ENCODE data around the gene KIAA1191.

Gene KIAA1191

GRCh38 chr5:176388444-176389134 is 27.0 kb upstream of the KIAA1191 start, which contains the start of the genes HIGD2A and NOP16:
HIGD2A (plus strand) TSS chr5:176388751; CDS start chr5:176388820, 69 bp downstream.
NOP16 (minus strand) TSS chr5:176388598; CDS start chr5:176388539, 59 bp downstream.
- DNase-seq = peak; percentile 100

- DNase-seq = no peak
These were observed 26.5 kb upstream of the KIAA1191 start for GRCh38 chr5:176388003-176388443.

- DNase-seq = no peak
These were observed 25.9 kb upstream of the KIAA1191 start for GRCh38 chr5:176387384-176387925.

GRCh38 chr5:176386491-176386890 is 24.9 kb upstream of the KIAA1191 start:
- DNase-seq = no peak

GRCh38 chr5:176384991-176385390 is 23.4 kb upstream of the KIAA1191 start:
- no peak for DNase-seq

GRCh38 chr5:176384366-176384930 is 22.9 kb upstream of the KIAA1191 start:
- DNase-seq = no peak

GRCh38 chr5:176383961-176384360 is 22.4 kb upstream of the KIAA1191 start:
- no peak for DNase-seq

GRCh38 chr5:176383248-176383905 is 21.8 kb upstream of the KIAA1191 start:
- no peak for DNase-seq

- no peak for DNase-seq
These were observed 21.2 kb upstream of the KIAA1191 start for GRCh38 chr5:176382721-176383120.

GRCh38 chr5:176381979-176382378 is 20.4 kb upstream of the KIAA1191 start:
- DNase-seq = no peak

- DNase-seq = no peak
These were observed 19.9 kb upstream of the KIAA1191 start for GRCh38 chr5:176381423-176381822.

GRCh38 chr5:176379881-176380280 is 18.3 kb upstream of the KIAA1191 start:
- no peak for DNase-seq

- no peak for DNase-seq
These were observed 11.7 kb upstream of the KIAA1191 start for GRCh38 chr5:176373100-176373818.

- DNase-seq = no peak
These were observed 10.3 kb upstream of the KIAA1191 start for GRCh38 chr5:176371621-176372539.

GRCh38 chr5:176369934-176370711 is 8.6 kb upstream of the KIAA1191 start:
- no peak for DNase-seq

GRCh38 chr5:176368726-176369125 is 7.2 kb upstream of the KIAA1191 start:
- no peak for DNase-seq

- no peak for DNase-seq
These were observed 4.8 kb upstream of the KIAA1191 start for GRCh38 chr5:176366232-176366894.

GRCh38 chr5:176365351-176366231 is 4.0 kb upstream of the KIAA1191 start, which contains the start of gene ARL10:
ARL10 (plus strand) TSS chr5:176365487; CDS start chr5:176365564, 77 bp downstream.
- DNase-seq = peak; percentile 41

GRCh38 chr5:176364765-176365350 is 3.3 kb upstream of the KIAA1191 start:
- DNase-seq = no peak
